GM12865 (cell line): Measurements from ENCODE around the gene PREX1.

Experiments used
- DNase-seq: peaks from one replicate; pipeline ENCODE4 v3.0.0; 2010; ENCODE audit warnings: low read depth
- H3K4me3 ChIP-seq: 2 replicates; pipeline ENCODE4 v1.5.1; 2011; ENCODE audit warnings: mild to moderate bottlenecking, low read depth, low read length, control low read depth
- TF ChIP-seq, protein P1 (sequence below): IDR thresholded peaks from 2 replicates; pipeline ENCODE4 v1.5.1; 2011; ENCODE audit warnings: low read length, control low read depth, low read depth, inconsistent platforms; ENCODE audit not compliant: insufficient read depth; ENCODE audit errors: missing control alignments

The PREX1 gene

GRCh38 chr20:48743807-48744206 is 84.0 kb downstream of the PREX1 start:
- no peak overlapping the region for H3K4me3 ChIP-seq
- TF ChIP-seq, protein P1, sequence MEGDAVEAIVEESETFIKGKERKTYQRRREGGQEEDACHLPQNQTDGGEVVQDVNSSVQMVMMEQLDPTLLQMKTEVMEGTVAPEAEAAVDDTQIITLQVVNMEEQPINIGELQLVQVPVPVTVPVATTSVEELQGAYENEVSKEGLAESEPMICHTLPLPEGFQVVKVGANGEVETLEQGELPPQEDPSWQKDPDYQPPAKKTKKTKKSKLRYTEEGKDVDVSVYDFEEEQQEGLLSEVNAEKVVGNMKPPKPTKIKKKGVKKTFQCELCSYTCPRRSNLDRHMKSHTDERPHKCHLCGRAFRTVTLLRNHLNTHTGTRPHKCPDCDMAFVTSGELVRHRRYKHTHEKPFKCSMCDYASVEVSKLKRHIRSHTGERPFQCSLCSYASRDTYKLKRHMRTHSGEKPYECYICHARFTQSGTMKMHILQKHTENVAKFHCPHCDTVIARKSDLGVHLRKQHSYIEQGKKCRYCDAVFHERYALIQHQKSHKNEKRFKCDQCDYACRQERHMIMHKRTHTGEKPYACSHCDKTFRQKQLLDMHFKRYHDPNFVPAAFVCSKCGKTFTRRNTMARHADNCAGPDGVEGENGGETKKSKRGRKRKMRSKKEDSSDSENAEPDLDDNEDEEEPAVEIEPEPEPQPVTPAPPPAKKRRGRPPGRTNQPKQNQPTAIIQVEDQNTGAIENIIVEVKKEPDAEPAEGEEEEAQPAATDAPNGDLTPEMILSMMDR, result no peak
- no peak for DNase-seq

- H3K4me3 ChIP-seq, result no peak overlapping the region
Measured at GRCh38 chr20:48742912-48743680, 84.7 kb downstream of the PREX1 start.

GRCh38 chr20:48742233-48742632 is 85.6 kb downstream of the PREX1 start:
- TF ChIP-seq, protein P1, result no peak
- no peak for DNase-seq
- H3K4me3 ChIP-seq, result no peak overlapping the region

More at GRCh38 chr20:48742912-48743680, 84.7 kb downstream of the PREX1 start:
- DNase-seq, result no peak
- TF ChIP-seq, protein P1, result no peak

DNA sequence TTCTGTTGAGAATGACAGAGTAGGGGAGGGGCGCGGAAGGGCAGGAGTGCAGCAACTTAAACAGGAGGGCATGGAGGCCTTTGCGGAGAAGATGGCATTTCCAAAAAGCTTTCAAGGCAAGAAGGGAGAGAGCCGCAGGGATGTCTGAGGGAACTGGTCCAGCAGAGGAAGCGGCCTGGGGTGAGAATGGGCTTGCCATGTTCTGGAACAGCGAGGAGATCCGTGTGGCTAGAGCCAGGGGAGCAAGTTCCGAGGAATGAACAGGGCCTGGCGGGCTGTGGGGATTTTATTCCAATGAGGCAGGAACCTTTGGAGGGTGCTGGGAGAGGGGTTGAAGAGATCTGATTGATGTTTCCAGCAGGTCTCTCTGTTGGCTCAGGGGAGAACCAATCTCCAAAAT is 86.1 kb downstream of the PREX1 start:
- no peak overlapping the region for H3K4me3 ChIP-seq
- no peak for DNase-seq
- TF ChIP-seq, protein P1, result no peak

GRCh38 chr20:48740712-48741111 is 87.1 kb downstream of the PREX1 start:
- H3K4me3 ChIP-seq, result no peak overlapping the region; the same call in 1 of the 2 replicates

GRCh38 chr20:48740292-48740649 is 87.5 kb downstream of the PREX1 start:
- H3K4me3 ChIP-seq, result no peak overlapping the region
- no peak for DNase-seq
- TF ChIP-seq, protein P1, result no peak

More at GRCh38 chr20:48740712-48741111, 87.1 kb downstream of the PREX1 start:
- TF ChIP-seq, protein P1, result no peak
- DNase-seq, result peak; percentile 87
